Measurements from ENCODE around the gene LRRC75B. TPM values are rescaled to one million over a fixed set of nuclear protein-coding genes. Genes with fewer than 3 reads are reported as not detected.
"Not testable (repeated sequence)": the region's sequence is repeated elsewhere in the genome, so short reads cannot be mapped to it uniquely, and the experiment has no call there.

LRRC75B gene
- polyA plus RNA-seq, 1 experiment: 5.2 TPM

- POLR2A ChIA-PET; H3K9me3 ChIP-seq (ENCODE audit: control insufficient read depth, insufficient read depth, low read length); CTCF ChIA-PET; H3K27me3 ChIP-seq (ENCODE audit: control insufficient read depth, insufficient read depth, low read length); H3K27ac ChIP-seq (ENCODE audit: low read depth, low read length); H3K4me3 ChIP-seq (ENCODE audit: low read depth, low read length); DNase-seq (ENCODE audit: low read depth, low spot score): not testable (repeated sequence)
These were observed 10.2 kb upstream of the LRRC75B start, which contains the start of gene GGT1 for GRCh38 chr22:24602847-24603769. Gene GGT1, plus strand, starts transcription at chr22:24603193. Its CDS starts 7,889 bp downstream, at chr22:24611082.

- H3K9me3 ChIP-seq (ENCODE audit: control insufficient read depth, insufficient read depth, low read length); POLR2A ChIA-PET; CTCF ChIA-PET; H3K27ac ChIP-seq (ENCODE audit: low read depth, low read length); H3K27me3 ChIP-seq (ENCODE audit: control insufficient read depth, insufficient read depth, low read length); DNase-seq (ENCODE audit: low read depth, low spot score); H3K4me3 ChIP-seq (ENCODE audit: low read depth, low read length): not testable (repeated sequence)
These were observed 9.4 kb upstream of the LRRC75B start for GRCh38 chr22:24602105-24602749.

GRCh38 chr22:24601217-24602104, 8.6 kb upstream of the LRRC75B start:
- ChIA-PET CTCF (no interaction called here), POLR2A (no interaction called here)

DNA sequence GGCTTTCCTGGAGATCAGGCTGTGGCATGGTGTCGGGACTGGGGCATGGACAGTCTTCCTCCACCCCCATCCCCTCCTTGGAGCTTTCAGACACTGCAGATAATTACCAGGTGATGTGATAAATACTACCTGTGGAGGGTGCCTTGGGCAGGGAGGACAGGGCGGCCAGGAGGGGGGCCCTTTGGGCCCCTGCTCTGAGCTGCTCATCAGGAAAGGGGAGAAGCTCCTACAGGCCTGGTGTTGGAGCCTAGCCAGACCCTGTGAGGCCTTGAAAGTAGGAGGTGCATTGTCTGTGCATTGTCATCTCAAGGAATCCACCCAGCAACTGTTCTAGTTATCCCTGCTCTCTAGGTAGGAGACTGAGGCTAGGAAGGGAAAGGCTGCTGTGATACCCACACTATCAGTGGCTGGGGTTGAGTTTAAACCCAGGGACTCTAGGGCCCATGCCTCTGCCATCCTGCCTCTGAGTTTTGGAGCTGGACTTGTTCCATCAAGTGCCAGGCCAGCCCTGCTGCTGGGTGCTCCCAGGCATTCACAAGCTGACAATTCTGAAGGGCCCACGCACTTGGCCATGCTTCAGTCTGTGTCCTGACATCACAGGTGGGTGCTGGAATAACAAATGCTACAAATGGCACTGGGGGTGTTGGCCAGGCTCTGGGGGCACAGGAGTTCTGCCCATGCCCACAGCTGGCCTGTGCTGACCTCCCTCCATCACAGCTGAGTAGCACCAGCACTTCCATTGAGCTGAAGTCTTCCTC, 7.3 kb upstream of the LRRC75B start:
- CTCF ChIA-PET: interaction anchor here (0.6 kb wide), 1 partner anchor 174 kb away, joined by 5 read pairs; the partner anchor contains the start of gene PIWIL3
- DNase-seq (ENCODE audit: low read depth, low spot score): not testable (repeated sequence)

More at GRCh38 chr22:24601217-24602104, 8.6 kb upstream of the LRRC75B start:
- H3K4me3 ChIP-seq (ENCODE audit: low read depth, low read length): no peak overlapping the region
- H3K27me3 ChIP-seq (ENCODE audit: control insufficient read depth, insufficient read depth, low read length): no peaks in the 10 kb centered on the region
- no peak for DNase-seq (ENCODE audit: low read depth, low spot score)
- H3K9me3 ChIP-seq (ENCODE audit: control insufficient read depth, insufficient read depth, low read length): no peaks in the 10 kb centered on the region
- H3K27ac ChIP-seq (ENCODE audit: low read depth, low read length): no peak overlapping the region
- TF ChIP-seq CTCF (IDR thresholded peaks at IDR 0.05; ENCODE audit: low read depth, low read length): no peak

DNA sequence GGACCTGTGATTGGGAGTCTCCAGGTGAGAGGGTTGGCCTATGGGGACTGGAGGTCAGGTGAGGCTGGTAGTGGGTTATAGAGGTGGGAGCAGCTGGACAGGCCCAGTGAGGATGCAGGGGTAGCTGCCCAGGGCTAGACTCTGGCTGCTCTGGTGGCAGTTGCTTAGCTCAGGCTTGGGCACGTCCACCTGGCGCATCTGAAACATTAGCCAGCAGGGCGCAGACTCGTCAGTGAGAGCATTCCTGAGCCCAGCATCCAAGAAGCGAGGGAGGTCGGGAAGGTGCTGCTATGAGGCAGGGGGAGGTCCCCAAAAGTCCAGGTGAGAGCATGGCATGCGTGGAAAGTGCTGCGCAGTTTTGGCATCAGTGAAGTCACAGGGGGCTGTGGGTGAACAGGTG, 6.6 kb upstream of the LRRC75B start:
- Histone ChIP-seq H3K27me3 (ENCODE audit: control insufficient read depth, insufficient read depth, low read length) (no peaks in the 10 kb centered on the region), H3K9me3 (ENCODE audit: control insufficient read depth, insufficient read depth, low read length) (no peaks in the 10 kb centered on the region), H3K4me3 (ENCODE audit: low read depth, low read length) (no peak overlapping the region), H3K27ac (ENCODE audit: low read depth, low read length) (no peak overlapping the region)
- POLR2A ChIA-PET: no interaction called here
- CTCF ChIA-PET: no interaction called here
- DNase-seq (ENCODE audit: low read depth, low spot score): no peak
- no peak for TF ChIP-seq CTCF (IDR thresholded peaks at IDR 0.05; ENCODE audit: low read depth, low read length)

More for the DNA sequence above, 7.3 kb upstream of the LRRC75B start:
- POLR2A ChIA-PET; H3K27ac ChIP-seq (ENCODE audit: low read depth, low read length); H3K9me3 ChIP-seq (ENCODE audit: control insufficient read depth, insufficient read depth, low read length); H3K27me3 ChIP-seq (ENCODE audit: control insufficient read depth, insufficient read depth, low read length); H3K4me3 ChIP-seq (ENCODE audit: low read depth, low read length): not testable (repeated sequence)

DNA sequence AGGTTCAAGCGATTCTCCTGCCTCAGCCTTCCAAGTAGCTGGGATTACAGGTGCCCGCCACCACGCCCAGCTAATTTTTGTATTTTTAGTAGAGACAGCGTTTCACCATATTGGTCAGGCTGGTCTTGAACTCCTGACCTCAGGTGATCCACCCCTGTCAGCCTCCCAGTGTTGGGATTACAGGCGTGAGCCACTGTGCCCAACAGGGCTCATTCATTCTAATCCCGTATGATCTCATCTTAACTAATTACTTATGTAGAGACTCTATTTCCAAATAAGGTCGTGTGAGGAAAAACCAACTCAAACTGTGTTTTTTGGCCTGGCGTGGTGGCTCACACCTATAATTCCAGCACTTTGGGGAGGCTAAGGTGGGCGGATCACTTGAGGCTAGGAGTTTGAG, 4.2 kb upstream of the LRRC75B start:
- H3K27me3 ChIP-seq (ENCODE audit: control insufficient read depth, insufficient read depth, low read length); DNase-seq (ENCODE audit: low read depth, low spot score); H3K4me3 ChIP-seq (ENCODE audit: low read depth, low read length); H3K27ac ChIP-seq (ENCODE audit: low read depth, low read length); POLR2A ChIA-PET; CTCF ChIA-PET; H3K9me3 ChIP-seq (ENCODE audit: control insufficient read depth, insufficient read depth, low read length): not testable (repeated sequence)
